ENCODE results near the gene NBDY. TPM values are rescaled to one million over a fixed set of nuclear protein-coding genes. Genes with fewer than 3 reads are reported as not detected.

NBDY gene
- total and polyA plus RNA-seq, 2 of the 4 experiments (the other 2 are of a cell fraction), result 3.2 to 61.5 TPM

DNA sequence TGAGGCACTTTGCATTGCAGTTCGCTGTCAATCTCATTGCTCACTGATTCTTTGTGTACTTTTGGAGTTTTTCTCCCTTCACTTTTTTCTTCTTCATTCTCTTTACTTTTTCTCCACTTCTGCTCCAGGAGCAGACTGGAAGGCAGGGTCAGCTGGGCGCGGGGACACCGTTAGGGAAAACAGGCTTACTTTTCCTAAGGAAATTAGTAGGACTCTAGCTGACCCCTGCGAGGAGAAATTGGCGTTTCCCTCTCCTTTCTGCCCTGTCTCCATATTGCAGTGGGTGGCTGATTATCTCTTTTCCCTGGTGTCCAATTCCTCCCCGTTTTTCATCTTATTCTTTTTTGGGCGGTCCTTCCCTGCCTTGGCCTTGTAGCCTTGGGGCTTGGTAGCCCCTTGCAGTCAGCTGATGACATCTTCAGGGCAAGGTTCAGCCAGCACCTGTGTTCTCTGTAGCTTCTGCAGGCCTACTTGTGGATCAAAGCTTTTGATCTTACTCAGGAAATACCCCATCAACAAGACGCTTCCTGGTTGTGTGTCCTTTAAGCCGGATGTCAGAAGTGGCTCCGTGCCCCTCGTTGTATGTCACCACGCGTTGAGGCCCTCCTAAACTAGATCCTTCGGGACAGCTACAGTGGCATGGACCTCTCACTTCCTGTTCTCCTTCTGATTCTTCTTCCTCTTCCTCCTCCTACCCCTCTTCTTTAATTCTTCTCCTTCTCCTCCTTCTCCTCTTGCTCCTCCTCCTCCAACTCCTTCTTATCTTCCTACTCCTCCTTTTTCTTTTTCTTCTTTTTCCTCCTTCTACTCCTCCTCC lies 36.1 kb downstream of the NBDY start:
- no peak overlapping the region for H3K14ac ChIP-seq (replicated peaks; ENCODE audit: low read depth, low read length)
- dilution Hi-C loops (cut with HindIII; ENCODE audit: low sequenced_read_pairs, unreplicated experiment), result no loop called here

More for the DNA sequence above, 36.1 kb downstream of the NBDY start:
- Histone ChIP-seq H2BK120ac (ENCODE audit: low read depth, low read length) (no peak overlapping the region), H2BK20ac (ENCODE audit: low read depth, low read length) (no peak overlapping the region), H3K36me3 (ENCODE audit: control insufficient read depth, insufficient read depth, low read length) (no peaks in the 10 kb centered on the region), H3K23ac (ENCODE audit: low read depth, low read length) (no peak overlapping the region), H2AK9ac (replicated peaks; ENCODE audit: low read depth, low read length, poor library complexity) (peak overlapping the region; percentile 7), H3K18ac (ENCODE audit: low read depth, low read length) (no peak overlapping the region), H3K9me1 (ENCODE audit: insufficient read depth, low read length) (0 out of 2 replicates have a peak, but pooled peaks cover 3% of the 10 kb centered on the region), H3K4me2 (ENCODE audit: low read depth, low read length) (no peak overlapping the region), H3K9ac (ENCODE audit: low read depth, low read length) (no peak overlapping the region), H3K27ac (ENCODE audit: insufficient read depth, low read length) (no peak overlapping the region), H4K20me1 (ENCODE audit: insufficient read depth, low read length) (peaks cover 5% of the 10 kb centered on the region), H2AFZ (replicated peaks; ENCODE audit: low read length, poor library complexity) (peak overlapping the region; percentile 2), H2BK5ac (ENCODE audit: low read depth, low read length, poor library complexity, severe bottlenecking) (no peak overlapping the region), H3K56ac (ENCODE audit: extremely low read depth, insufficient read depth, low read length) (no peak overlapping the region), H3K4ac (ENCODE audit: low read depth, low read length) (peak overlapping the region; percentile 50; the same call in 1 of the 2 replicates), H3K4me1 (ENCODE audit: control insufficient read depth, insufficient read depth, low read length) (peaks cover 3% of the 10 kb centered on the region; the same call in 1 of the 2 replicates), H4K8ac (ENCODE audit: low read depth in 2 of 2, low read length in 2 of 2) (0 out of 4 replicates have a peak overlapping the region, but pooled peaks of 1 of the 2 experiments have one; percentile 3), H3K79me1 (ENCODE audit: low read depth in 1 of 2, low read length in 2 of 2) (no peaks in the 10 kb centered on the region), H3K9me3 (ENCODE audit: control insufficient read depth, insufficient read depth, low read length) (no peaks in the 10 kb centered on the region), H4K91ac (ENCODE audit: insufficient read depth, low read depth, low read length) (no peak overlapping the region), H2BK15ac (ENCODE audit: low read depth, low read length) (no peak overlapping the region), H2AK5ac (ENCODE audit: low read depth, low read length) (no peak overlapping the region), H4K5ac (ENCODE audit: low read depth, low read length) (no peak overlapping the region), H3K4me3 (ENCODE audit: insufficient read depth, low read depth, low read length) (no peak overlapping the region), H3K27me3 (ENCODE audit: control insufficient read depth, insufficient read depth, low read length) (no peaks in the 10 kb centered on the region; the same call in 1 of the 2 replicates)
- WGBS, 2 experiments (ENCODE audit: extremely low coverage in 2 of 2, insufficient read length in 1 of 2), result 80% methylated on average over 2 of the region's 15 CpGs; no CpG with 5 or more reads in 1 of the 2 experiments
- in situ Hi-C loops (cut with MboI; ENCODE audit: low sequenced_read_pairs), result no loop called here
- DNase-seq (no peak), ATAC-seq (ENCODE audit: low read depth) (no peak)
- no TSS peak for BruUV-seq (replicated peaks)
- CTCF ChIA-PET, result interaction anchor here (0.8 kb wide), 1 partner anchor 213 kb away, joined by 3 read pairs; no protein-coding TSS in a partner anchor
- intact Hi-C loops (cut with micrococcal nuclease), result no loop called here
- TF ChIP-seq POLR2A (IDR thresholded peaks at IDR 0.05; ENCODE audit: low read depth, low read length), result no peak
- TF ChIP-seq RAD21 (IDR thresholded peaks at IDR 0.05; ENCODE audit: low read length), result no peak
- TF ChIP-seq BHLHE40 (IDR thresholded peaks at IDR 0.05; ENCODE audit: low read depth, low read length), result no peak
- TF ChIP-seq MAZ (IDR thresholded peaks at IDR 0.05; ENCODE audit: borderline replicate concordance, low read depth, low read length), result no peak
- no peak for TF ChIP-seq CHD1 (IDR thresholded peaks at IDR 0.05; ENCODE audit: low read depth, low read length)
- no peak for TF ChIP-seq CEBPB (IDR thresholded peaks at IDR 0.05; ENCODE audit: low read depth, low read length)
- POLR2A ChIA-PET (ENCODE audit: unreplicated experiment), result no interaction called here

Measured in IMR-90 (cell line).